ENCODE results near the gene NOS1AP.

DNA sequence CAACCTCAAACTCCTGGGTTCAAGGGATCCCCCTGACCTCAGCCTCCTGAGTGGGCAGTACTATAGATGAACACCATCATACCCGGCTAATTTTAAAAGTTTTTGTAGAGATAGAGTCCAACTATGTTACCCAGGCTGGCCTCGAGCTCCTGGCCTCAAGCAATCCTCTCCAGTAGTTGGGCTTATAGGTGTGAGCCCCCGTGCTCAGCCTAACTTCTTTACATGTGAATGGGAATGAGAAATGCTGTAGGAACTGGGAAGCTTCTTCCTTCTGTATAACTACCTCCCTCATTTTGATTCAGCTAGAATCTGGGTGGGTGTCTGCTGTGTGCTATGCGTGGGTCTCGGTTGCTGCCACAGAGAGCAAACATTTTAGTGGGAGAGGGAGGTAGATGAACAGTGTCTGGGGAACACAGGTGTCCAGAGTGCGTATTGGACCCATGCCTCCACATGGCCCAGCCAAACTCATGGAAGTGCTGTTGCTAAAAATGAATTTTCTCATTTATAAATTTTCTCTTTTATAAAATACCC, 150.6 kb downstream of the NOS1AP start:
- TF ChIP-seq, protein P1, sequence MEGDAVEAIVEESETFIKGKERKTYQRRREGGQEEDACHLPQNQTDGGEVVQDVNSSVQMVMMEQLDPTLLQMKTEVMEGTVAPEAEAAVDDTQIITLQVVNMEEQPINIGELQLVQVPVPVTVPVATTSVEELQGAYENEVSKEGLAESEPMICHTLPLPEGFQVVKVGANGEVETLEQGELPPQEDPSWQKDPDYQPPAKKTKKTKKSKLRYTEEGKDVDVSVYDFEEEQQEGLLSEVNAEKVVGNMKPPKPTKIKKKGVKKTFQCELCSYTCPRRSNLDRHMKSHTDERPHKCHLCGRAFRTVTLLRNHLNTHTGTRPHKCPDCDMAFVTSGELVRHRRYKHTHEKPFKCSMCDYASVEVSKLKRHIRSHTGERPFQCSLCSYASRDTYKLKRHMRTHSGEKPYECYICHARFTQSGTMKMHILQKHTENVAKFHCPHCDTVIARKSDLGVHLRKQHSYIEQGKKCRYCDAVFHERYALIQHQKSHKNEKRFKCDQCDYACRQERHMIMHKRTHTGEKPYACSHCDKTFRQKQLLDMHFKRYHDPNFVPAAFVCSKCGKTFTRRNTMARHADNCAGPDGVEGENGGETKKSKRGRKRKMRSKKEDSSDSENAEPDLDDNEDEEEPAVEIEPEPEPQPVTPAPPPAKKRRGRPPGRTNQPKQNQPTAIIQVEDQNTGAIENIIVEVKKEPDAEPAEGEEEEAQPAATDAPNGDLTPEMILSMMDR (IDR thresholded peaks at IDR 0.05): no peak
- TF ChIP-seq POLR2A (IDR thresholded peaks at IDR 0.05) (no peak), EP300 (IDR thresholded peaks at IDR 0.05) (no peak)

Measured in ovary (tissue), 3 donors.